ENCODE data around the gene EEFSEC.

- TF ChIP-seq POLR2A (IDR thresholded peaks at IDR 0.05) (no peak), CTCF (IDR thresholded peaks at IDR 0.05) (no peak)
Measured at GRCh38 chr3:128394033-128394432, 240.8 kb downstream of the EEFSEC start.

Data from adrenal gland (tissue), 5 donors.